ENCODE results near the gene SGCE. TPM values are rescaled to one million over a fixed set of nuclear protein-coding genes. Genes with fewer than 3 reads are reported as not detected.

SGCE gene
- total and polyA plus RNA-seq, 12 donors: 32.2 to 230 (median 142) TPM

DNA sequence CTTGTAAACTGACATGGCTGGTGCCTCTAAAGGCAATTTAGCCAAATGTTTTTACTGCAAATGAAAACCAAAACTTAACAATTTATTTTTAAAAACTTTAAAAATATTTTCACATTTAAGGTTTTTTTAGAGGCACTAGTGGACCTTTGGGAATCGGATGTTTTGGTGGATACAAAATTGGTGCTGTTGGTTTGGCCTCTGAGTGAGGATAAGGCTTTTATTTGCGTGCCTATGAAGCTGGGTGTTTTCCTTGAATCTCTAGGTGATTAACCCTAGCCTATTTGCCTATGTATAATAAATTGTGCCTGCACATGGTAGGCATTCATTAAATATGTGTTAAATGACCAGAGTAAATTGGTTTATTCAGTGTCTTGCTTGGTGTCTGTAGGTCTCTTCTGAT is 2.9 kb upstream of the SGCE start:
- WGBS, 4 donors: 52 to 59% (median 56%) methylated on average over 2 of the region's 2 CpGs
- no peak for DNase-seq
- H3K9me3 ChIP-seq (replicated peaks in 1 of 3): no peaks in the 10 kb centered on the region
- TF ChIP-seq POLR2A (IDR thresholded peaks at IDR 0.05): no peak
- TF ChIP-seq, protein P1, sequence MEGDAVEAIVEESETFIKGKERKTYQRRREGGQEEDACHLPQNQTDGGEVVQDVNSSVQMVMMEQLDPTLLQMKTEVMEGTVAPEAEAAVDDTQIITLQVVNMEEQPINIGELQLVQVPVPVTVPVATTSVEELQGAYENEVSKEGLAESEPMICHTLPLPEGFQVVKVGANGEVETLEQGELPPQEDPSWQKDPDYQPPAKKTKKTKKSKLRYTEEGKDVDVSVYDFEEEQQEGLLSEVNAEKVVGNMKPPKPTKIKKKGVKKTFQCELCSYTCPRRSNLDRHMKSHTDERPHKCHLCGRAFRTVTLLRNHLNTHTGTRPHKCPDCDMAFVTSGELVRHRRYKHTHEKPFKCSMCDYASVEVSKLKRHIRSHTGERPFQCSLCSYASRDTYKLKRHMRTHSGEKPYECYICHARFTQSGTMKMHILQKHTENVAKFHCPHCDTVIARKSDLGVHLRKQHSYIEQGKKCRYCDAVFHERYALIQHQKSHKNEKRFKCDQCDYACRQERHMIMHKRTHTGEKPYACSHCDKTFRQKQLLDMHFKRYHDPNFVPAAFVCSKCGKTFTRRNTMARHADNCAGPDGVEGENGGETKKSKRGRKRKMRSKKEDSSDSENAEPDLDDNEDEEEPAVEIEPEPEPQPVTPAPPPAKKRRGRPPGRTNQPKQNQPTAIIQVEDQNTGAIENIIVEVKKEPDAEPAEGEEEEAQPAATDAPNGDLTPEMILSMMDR (IDR thresholded peaks at IDR 0.05): no peak
- intact Hi-C loops (cut with DNase I): loop anchor here (5.0 to 10.0 kb wide), 3 partner anchors 154 to 214 kb away; partner anchors contain the start of gene CASD1 (in 1 of the 2)
- H3K4me3 ChIP-seq: peak overlapping the region in 1 of 4 donors; percentile 45
- no peaks in the 10 kb centered on the region for H3K27me3 ChIP-seq
- H3K36me3 ChIP-seq (replicated peaks in 1 of 2): no peaks in the 10 kb centered on the region
- H3K27ac ChIP-seq: peak overlapping the region in 1 of 5 donors; percentile 10
- peaks cover 0 to 3% of the 10 kb centered on the region in 2 donors for H3K4me1 ChIP-seq (replicated peaks in 1 of 2)

DNA sequence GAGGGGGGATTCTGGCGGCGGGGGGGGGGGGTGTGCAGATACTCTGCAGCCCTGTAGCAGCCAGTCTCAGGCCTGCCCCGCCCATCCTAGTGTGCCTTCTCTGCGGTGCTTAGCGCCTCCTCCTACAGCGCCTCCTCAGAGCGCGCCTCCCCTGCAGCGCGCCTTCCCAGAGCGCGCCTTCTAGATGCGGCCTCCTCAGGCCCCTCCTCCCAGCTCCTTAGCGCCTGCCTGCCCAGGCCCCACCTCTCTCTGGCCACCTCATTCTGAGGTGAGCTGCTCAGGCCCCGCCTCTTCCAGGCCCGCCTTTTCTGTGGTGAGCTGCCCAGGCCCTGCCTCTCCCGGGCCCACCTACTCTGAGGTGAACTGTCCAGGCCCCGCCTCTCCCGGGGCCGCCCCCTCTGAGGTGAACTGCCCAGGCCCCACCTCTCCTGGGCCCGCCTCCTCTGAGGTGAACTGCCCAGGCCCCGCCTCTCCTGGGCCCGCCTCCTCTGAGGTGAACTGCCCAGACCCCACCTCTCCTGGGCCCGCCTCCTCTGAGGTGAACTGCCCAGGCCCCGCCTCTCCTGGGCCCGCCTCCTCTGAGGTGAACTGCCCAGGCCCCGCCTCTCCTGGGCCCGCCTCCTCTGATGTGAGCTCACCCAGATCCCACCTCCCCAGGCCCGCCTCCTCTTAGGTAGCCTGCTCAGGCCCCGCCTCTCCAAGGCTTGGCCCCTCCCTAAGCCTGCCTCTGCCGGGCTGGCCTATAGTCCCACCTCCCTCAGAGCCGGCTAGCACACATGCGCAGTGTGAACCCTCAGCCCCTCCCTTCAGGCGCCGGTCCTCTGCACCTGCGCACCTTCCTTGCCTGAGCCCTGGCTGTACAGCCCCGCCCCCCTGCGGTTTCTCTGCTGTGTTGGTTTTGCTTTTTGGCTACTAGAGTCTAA is 2.1 kb upstream of the SGCE start:
- peak overlapping the region in 3 of 5 donors; percentile 38 to 80 (median 44) for H3K27ac ChIP-seq
- peak; percentile 93 to 97 (median 96) for DNase-seq

DNA sequence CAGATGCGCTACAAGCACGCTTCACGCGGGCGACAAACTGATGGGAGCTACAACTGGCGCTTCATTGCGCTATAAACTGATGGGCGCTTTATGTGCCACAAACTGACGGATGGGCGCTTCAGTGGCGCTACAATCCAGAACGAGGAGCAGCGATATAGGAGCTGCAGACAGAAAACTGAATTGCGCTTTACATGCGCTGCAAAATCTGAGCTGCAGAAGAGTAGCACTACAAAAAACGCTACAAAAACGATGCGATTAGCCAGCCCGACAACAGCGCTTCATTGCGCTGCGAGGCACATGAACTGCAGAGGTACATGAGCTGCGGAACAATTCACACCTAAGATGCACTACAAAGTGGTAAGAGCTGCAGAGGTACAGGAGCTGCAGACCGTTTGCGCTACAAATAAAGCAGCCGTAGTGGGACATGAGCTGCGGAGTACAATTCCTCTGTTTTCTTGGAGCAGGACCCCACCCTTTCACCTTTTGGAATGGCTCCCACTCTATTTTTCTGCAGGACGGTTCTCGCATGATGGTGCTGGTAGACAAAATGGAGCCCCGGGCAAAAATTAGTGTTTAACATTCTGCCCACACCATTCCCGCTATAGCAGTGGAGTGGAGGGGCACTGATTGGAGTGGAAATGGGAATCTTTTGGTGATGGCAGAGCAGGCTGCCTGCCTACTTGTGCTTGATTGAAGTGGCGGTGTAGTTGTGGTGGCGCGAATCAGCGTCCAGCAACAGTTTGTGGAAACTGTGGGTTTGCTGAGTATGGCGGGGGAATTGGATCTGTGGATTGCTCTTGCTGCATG is 1.2 kb upstream of the SGCE start:
- 50 to 60% (median 51%) methylated on average over 35 to 36 of the region's 36 CpGs for WGBS, 4 donors
- no peaks in the 10 kb centered on the region for H3K9me3 ChIP-seq (replicated peaks in 1 of 3)
- peak overlapping the region in 3 of 4 donors; percentile 4 to 73 (median 33) for H3K4me3 ChIP-seq
- H3K27ac ChIP-seq: peak overlapping the region in 3 of 5 donors; percentile 18 to 80 (median 44)
- peak in 5 of 7 donors; percentile 15 to 58 (median 31) for DNase-seq
- TF ChIP-seq, protein P1 (IDR thresholded peaks at IDR 0.05): no peak
- TF ChIP-seq POLR2A (IDR thresholded peaks at IDR 0.05): peak in 1 of 2 donors; percentile 46
- no peaks in the 10 kb centered on the region for H3K36me3 ChIP-seq (replicated peaks in 1 of 2)
- peaks cover 0 to 3% of the 10 kb centered on the region in 2 donors for H3K4me1 ChIP-seq (replicated peaks in 1 of 2)
- H3K27me3 ChIP-seq: no peaks in the 10 kb centered on the region
- intact Hi-C loops (cut with DNase I): loop anchor here (5.0 to 10.0 kb wide), 3 partner anchors 152 to 212 kb away; partner anchors contain the start of gene CASD1 (in 1 of the 2)

More for the DNA sequence above, 2.1 kb upstream of the SGCE start:
- Histone ChIP-seq H3K36me3 (replicated peaks in 1 of 2) (no peaks in the 10 kb centered on the region), H3K4me1 (replicated peaks in 1 of 2) (peaks cover 0 to 3% of the 10 kb centered on the region in 2 donors), H3K9me3 (replicated peaks in 1 of 3) (no peaks in the 10 kb centered on the region), H3K4me3 (peak overlapping the region in 2 of 4 donors; percentile 0 to 73), H3K27me3 (no peaks in the 10 kb centered on the region)
- intact Hi-C loops (cut with DNase I): loop anchor here (5.0 to 10.0 kb wide), 3 partner anchors 153 to 213 kb away; partner anchors contain the start of gene CASD1 (in 1 of the 2)
- TF ChIP-seq, protein P1 (IDR thresholded peaks at IDR 0.05): no peak
- TF ChIP-seq POLR2A (IDR thresholded peaks at IDR 0.05): peak in 1 of 2 donors; percentile 62
- 42 to 57% (median 48%) methylated on average over 17 to 37 of the region's 38 CpGs for WGBS, 4 donors
